Heart right ventricle (tissue), 16 donors: ENCODE measurements around the gene ST7. TPM values are rescaled to one million over a fixed set of nuclear protein-coding genes. Genes with fewer than 3 reads are reported as not detected.

Experiments used
- ATAC-seq, 8 donors: fragments of 200-7000 bp; cut with Tn5 transposase; one replicate each; pipeline ENCODE4 v1.9.1; 2020; ENCODE audit warnings: mild to moderate bottlenecking in 8 of 8, moderate library complexity in 8 of 8, moderate number of reproducible peaks in 1 of 8
- DNase-seq, 2 donors: peaks; one replicate each; pipeline ENCODE4 v3.0.0-alpha.2; 2020
- H3K27ac ChIP-seq, 10 donors: fragments of 200-600 bp; sonication (generic) in 2 of 10; one replicate each; pipeline versions ENCODE4 v1.5.0 to v1.8.0; 2020 to 2022; ENCODE audit warnings: mild to moderate bottlenecking in 3 of 10
- H3K27me3 ChIP-seq, 7 donors: fragments of 200-600 bp; one replicate each; pipeline ENCODE4 v1.8.0; 2021 to 2022; ENCODE audit warnings: mild to moderate bottlenecking in 2 of 7
- H3K36me3 ChIP-seq, 9 donors: fragments of 200-600 bp; sonication (generic) in 1 of 9; one replicate each; pipeline versions ENCODE4 v1.5.0 to v1.8.0; 2020 to 2022; ENCODE audit warnings: mild to moderate bottlenecking in 2 of 9
- H3K4me1 ChIP-seq, 9 donors: fragments of 200-600 bp; sonication (generic) in 1 of 9; one replicate each; pipeline versions ENCODE4 v1.5.0 to v1.8.0; 2020 to 2022; ENCODE audit warnings: mild to moderate bottlenecking in 4 of 9
- H3K4me3 ChIP-seq, 10 donors: fragments of 200-600 bp; sonication (generic) in 2 of 10; one replicate each; pipeline versions ENCODE4 v1.5.0 to v1.8.0; 2020 to 2022; ENCODE audit warnings: mild to moderate bottlenecking in 7 of 10, moderate library complexity in 2 of 10
- H3K9me3 ChIP-seq, 11 donors: fragments of 200-600 bp in 10 of 11; sonication (generic) in 2 of 11; one replicate each; pipeline versions ENCODE4 v1.5.0 to v1.8.0; 2013 to 2022; ENCODE audit warnings: mild to moderate bottlenecking in 2 of 11, control low read depth in 1 of 11, moderate library complexity in 1 of 11
- CTCF ChIP-seq, 9 donors: fragments of 200-600 bp; sonication (generic) in 2 of 9; IDR thresholded peaks; one replicate each; pipeline versions ENCODE4 v1.5.0 to v1.8.0; 2021 to 2022; ENCODE audit warnings: antibody characterized with exemption in 9 of 9, mild to moderate bottlenecking in 5 of 9, moderate library complexity in 1 of 9
- WGBS, 2 donors: extraction: QIAGEN DNeasy Blood & Tissue Kit; methylation state at CpG; one replicate each; pipeline ENCODE4 v1.1.7; 2013; ENCODE audit warnings: inconsistent platforms in 1 of 2; 5-methylcytosine and 5-hydroxymethylcytosine counted together
- intact Hi-C, 10 donors: fragments of 100-400 bp; cut with DNase I; formaldehyde crosslinking; loops; one replicate each; pipeline versions ENCODE4 v1.11.1 to v1.14.2; 2022
- polyA plus RNA-seq, 2 donors: library from polyadenylated mRNA; stranded (reverse); fragments of 200-250 nt; gene quantifications; one replicate each; pipeline ENCODE4 v1.2.3, GENCODE V29; 2013
- total RNA-seq, 10 donors: library from RNA; stranded (reverse); fragmentation: NEBNext Ultra II Directional in 3 of 10; extraction: Animal tissue kit (Norgen Biotek cat#: 25700) in 3 of 10; gene quantifications; one replicate each; pipeline versions ENCODE4 v1.2.1 to v1.2.4, GENCODE V29; 2021 to 2023
- donor health status: Arrhythmogenic right ventricular cardiomyopathy.
- donor health status: ischemic (EF 13 %, LVEDD 7.1; RV severe dilation, severe dysfunction).
- donor health status: healthy with polysubstance abuse.
- donor health status: DM: no; HTN: yes; CAD: no.
- donor health status: DM: no; HTN: no; CAD: no.
- donor health status: ischemic (EF 25% LVEDD 6.9; RV normal size, moderate dysfunction).
- donor health status: ischemic (EF 25% LVEDD 5.7; RV mildly dilated, moderate dysfunction).
- donor health status: healthy.
- donor health status: DM: yes; HTN: yes; CAD: no.
- donor health status: Ischemic cardiomyopathy.
- donor health status: ischemic (EF 35%, LVEDD 5.7; RV mildly dilated, moderate dysfunction).
- donor health status: nonischemic (EF 11% LVEDD 7.7; RV severe dilation, severe dysfunction).
- donor health status: DM: yes; HTN: yes; CAD: no.
- donor health status: PGD.
- donor health status: ischemic (EF 29% LVEDD 5.4; RV normal size, mild dysfunction).
- donor health status: nonischemic (EF 23%, LVEDD 6.1; RV moderate dilation, normal function).

The ST7 gene
- total and polyA plus RNA-seq, 12 donors, result 20.1 to 40.2 (median 23.4) TPM

- Histone ChIP-seq H3K4me3 (no peak overlapping the region), H3K4me1 (peaks cover 0 to 32% (median 24%) of the 10 kb centered on the region in 9 donors), H3K27ac (no peak overlapping the region), H3K27me3 (no peaks in the 10 kb centered on the region), H3K9me3 (peaks cover 0 to 7% (median 3%) of the 10 kb centered on the region in 11 donors), H3K36me3 (peaks cover 0 to 4% (median 0%) of the 10 kb centered on the region in 9 donors)
- no peak for TF ChIP-seq CTCF (IDR thresholded peaks at IDR 0.05)
- DNase-seq, result no peak
- intact Hi-C loops, result no loop called here
- 95 to 97% methylated on average over 1 of the region's 1 CpG for WGBS, 2 donors
- ATAC-seq, result no peak
Measured at GRCh38 chr7:117035465-117035862, 82.2 kb downstream of the ST7 start.

GRCh38 chr7:117036053-117036669 lies 82.9 kb downstream of the ST7 start:
- Histone ChIP-seq H3K9me3 (no peaks in the 10 kb centered on the region), H3K27ac (no peak overlapping the region), H3K27me3 (no peaks in the 10 kb centered on the region), H3K36me3 (no peaks in the 10 kb centered on the region), H3K4me3 (no peak overlapping the region), H3K4me1 (peaks cover 0 to 32% (median 24%) of the 10 kb centered on the region in 9 donors)
- intact Hi-C loops, result no loop called here
- 48 to 69% methylated on average over 4 of the region's 4 CpGs for WGBS, 2 donors
- TF ChIP-seq CTCF (IDR thresholded peaks at IDR 0.05), result no peak
- ATAC-seq, result peak in 3 of 8 donors; percentile 57 to 72 (median 67)
- DNase-seq, result no peak

- ATAC-seq (peak in 3 of 8 donors; percentile 51 to 62 (median 56)), DNase-seq (no peak)
- Histone ChIP-seq H3K4me3 (no peak overlapping the region), H3K36me3 (no peaks in the 10 kb centered on the region), H3K4me1 (peaks cover 0 to 32% (median 24%) of the 10 kb centered on the region in 9 donors), H3K27me3 (no peaks in the 10 kb centered on the region), H3K9me3 (peaks cover 0 to 6% (median 0%) of the 10 kb centered on the region in 11 donors), H3K27ac (no peak overlapping the region)
- TF ChIP-seq CTCF (IDR thresholded peaks at IDR 0.05), result no peak
- intact Hi-C loops, result no loop called here
- WGBS, 2 donors, result 70 to 74% methylated on average over 5 of the region's 5 CpGs
Measured at GRCh38 chr7:117036836-117037235, 83.5 kb downstream of the ST7 start.

GRCh38 chr7:117038408-117038807 lies 85.1 kb downstream of the ST7 start:
- peaks cover 0 to 47% (median 24%) of the 10 kb centered on the region in 9 donors for H3K4me1 ChIP-seq
- DNase-seq (no peak), ATAC-seq (no peak)
- H3K4me3 ChIP-seq, result no peak overlapping the region
- peaks cover 0 to 9% (median 0%) of the 10 kb centered on the region in 11 donors for H3K9me3 ChIP-seq
- intact Hi-C loops, result no loop called here
- no peaks in the 10 kb centered on the region for H3K36me3 ChIP-seq
- no peaks in the 10 kb centered on the region for H3K27me3 ChIP-seq
- H3K27ac ChIP-seq, result no peak overlapping the region
- TF ChIP-seq CTCF (IDR thresholded peaks at IDR 0.05), result no peak
- 80 to 82% methylated on average over 2 of the region's 2 CpGs for WGBS, 2 donors
